ENCODE data around the gene GLB1L3.

GRCh38 chr11:134250675-134251074 is 25.5 kb upstream of the GLB1L3 start:
- TF ChIP-seq, protein P1, sequence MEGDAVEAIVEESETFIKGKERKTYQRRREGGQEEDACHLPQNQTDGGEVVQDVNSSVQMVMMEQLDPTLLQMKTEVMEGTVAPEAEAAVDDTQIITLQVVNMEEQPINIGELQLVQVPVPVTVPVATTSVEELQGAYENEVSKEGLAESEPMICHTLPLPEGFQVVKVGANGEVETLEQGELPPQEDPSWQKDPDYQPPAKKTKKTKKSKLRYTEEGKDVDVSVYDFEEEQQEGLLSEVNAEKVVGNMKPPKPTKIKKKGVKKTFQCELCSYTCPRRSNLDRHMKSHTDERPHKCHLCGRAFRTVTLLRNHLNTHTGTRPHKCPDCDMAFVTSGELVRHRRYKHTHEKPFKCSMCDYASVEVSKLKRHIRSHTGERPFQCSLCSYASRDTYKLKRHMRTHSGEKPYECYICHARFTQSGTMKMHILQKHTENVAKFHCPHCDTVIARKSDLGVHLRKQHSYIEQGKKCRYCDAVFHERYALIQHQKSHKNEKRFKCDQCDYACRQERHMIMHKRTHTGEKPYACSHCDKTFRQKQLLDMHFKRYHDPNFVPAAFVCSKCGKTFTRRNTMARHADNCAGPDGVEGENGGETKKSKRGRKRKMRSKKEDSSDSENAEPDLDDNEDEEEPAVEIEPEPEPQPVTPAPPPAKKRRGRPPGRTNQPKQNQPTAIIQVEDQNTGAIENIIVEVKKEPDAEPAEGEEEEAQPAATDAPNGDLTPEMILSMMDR (IDR thresholded peaks at IDR 0.05), result no peak
- no peak for TF ChIP-seq POLR2A (IDR thresholded peaks at IDR 0.05)
